HepG2 (cell line): Measurements from ENCODE around the gene PTPRE. TPM values are rescaled to one million over a fixed set of nuclear protein-coding genes. Genes with fewer than 3 reads are reported as not detected.

Experiments used
- EED ChIP-seq: sonication (generic); formaldehyde crosslinking; IDR thresholded peaks from 2 replicates; pipeline ENCODE4 v1.5.0; 2020; ENCODE audit warnings: mild to moderate bottlenecking, missing genetic modification reagents
- ELF1 ChIP-seq: sonication (generic); formaldehyde crosslinking; IDR thresholded peaks from 2 replicates; pipeline ENCODE4 v1.4.0; 2020; ENCODE audit warnings: missing genetic modification reagents
- HNRNPUL1 ChIP-seq: fragments of 200-400 bp; formaldehyde crosslinking; IDR thresholded peaks from 2 replicates; pipeline ENCODE4 v1.6.1; 2017; ENCODE audit warnings: low read depth, mild to moderate bottlenecking, low read length, moderate library complexity
- IRX3 ChIP-seq: sonication (generic); formaldehyde crosslinking; IDR thresholded peaks from 2 replicates; pipeline ENCODE4 v1.8.1; 2023; ENCODE audit warnings: mild to moderate bottlenecking, low read depth, missing genetic modification reagents, borderline replicate concordance
- KMT2B ChIP-seq: IDR thresholded peaks from 2 replicates; pipeline ENCODE4 v1.6.1; 2016; ENCODE audit warnings: missing genetic modification reagents, missing compliant biosample characterization
- RXRA ChIP-seq: sonication (generic); formaldehyde crosslinking; IDR thresholded peaks from 2 replicates; pipeline ENCODE4 v1.5.1; 2020; ENCODE audit warnings: missing genetic modification reagents
- SNRNP70 ChIP-seq: fragments of 200-400 bp; formaldehyde crosslinking; IDR thresholded peaks from 2 replicates; pipeline ENCODE4 v1.6.1; 2017; ENCODE audit warnings: mild to moderate bottlenecking, low read depth, low read length, moderate library complexity
- TARDBP ChIP-seq: sonication (generic); formaldehyde crosslinking; IDR thresholded peaks from 2 replicates; pipeline ENCODE4 v1.8.0; 2022; ENCODE audit warnings: mild to moderate bottlenecking, missing genetic modification reagents
- ZNF326 ChIP-seq: sonication (generic); formaldehyde crosslinking; IDR thresholded peaks from 2 replicates; pipeline ENCODE4 v1.4.0; 2020; ENCODE audit warnings: missing genetic modification reagents, borderline replicate concordance
- ZNF780A ChIP-seq: sonication (generic); formaldehyde crosslinking; IDR thresholded peaks from 2 replicates; pipeline ENCODE4 v1.8.0; 2022; ENCODE audit warnings: mild to moderate bottlenecking, missing genetic modification reagents, moderate library complexity
- polyA plus RNA-seq, 8 experiments: library from polyadenylated mRNA; depleted of rRNA in 3 of 8; stranded (reverse) in 7 of 8; unstranded in 1 of 8; fragments of >200 nt; fragmentation: Illumina TruSeq in 4 of 8; extraction: Trizol in 4 of 8; gene quantifications; 2 replicates each; pipeline versions ENCODE4 v1.2.1 to v1.2.3, GENCODE V29; 2011 to 2016; ENCODE audit warnings: low read depth in 4 of 8, missing spikeins in 1 of 8, mixed read lengths in 1 of 8; ENCODE audit not compliant: insufficient read depth in 1 of 8
- total RNA-seq, 5 experiments: library from RNA; depleted of rRNA; stranded (reverse); fragments of >200 nt; fragmentation: Illumina TruSeq; extraction: Trizol; gene quantifications; 2 replicates each; pipeline ENCODE4 v1.2.3, GENCODE V29; 2016; ENCODE audit warnings: low read depth in 1 of 5
- TF ChIP-seq, protein P1 (sequence below): sonication (generic); formaldehyde crosslinking; IDR thresholded peaks from 2 replicates; pipeline ENCODE4 v1.5.0; 2020; ENCODE audit warnings: missing genetic modification reagents
- TF ChIP-seq, protein P2 (sequence below): IDR thresholded peaks from 2 replicates; pipeline ENCODE4 v1.6.1; 2016; ENCODE audit warnings: missing biosample characterization, missing genetic modification reagents, low read depth
- TF ChIP-seq, protein P3 (sequence below): sonication (generic); formaldehyde crosslinking; IDR thresholded peaks from 2 replicates; pipeline ENCODE4 v1.4.0; 2020; ENCODE audit warnings: missing genetic modification reagents
- TF ChIP-seq, protein P4 (sequence below), 2 experiments: sonication (generic) in 1 of 2; formaldehyde crosslinking in 1 of 2; IDR thresholded peaks; 2 replicates each; pipeline versions ENCODE4 v1.6.1 to v1.9.0; 2014 to 2022; ENCODE audit warnings: antibody characterized with exemption in 1 of 2, borderline replicate concordance in 1 of 2, inconsistent platforms in 1 of 2, low read depth in 1 of 2, missing genetic modification reagents in 1 of 2

The PTPRE gene
- total and polyA plus RNA-seq, 2 of the 13 experiments (the other 11 are each of a cell fraction or from before 2014, with no cell fraction given), result 0.01 to 0.02 TPM

- TF ChIP-seq, protein P1, sequence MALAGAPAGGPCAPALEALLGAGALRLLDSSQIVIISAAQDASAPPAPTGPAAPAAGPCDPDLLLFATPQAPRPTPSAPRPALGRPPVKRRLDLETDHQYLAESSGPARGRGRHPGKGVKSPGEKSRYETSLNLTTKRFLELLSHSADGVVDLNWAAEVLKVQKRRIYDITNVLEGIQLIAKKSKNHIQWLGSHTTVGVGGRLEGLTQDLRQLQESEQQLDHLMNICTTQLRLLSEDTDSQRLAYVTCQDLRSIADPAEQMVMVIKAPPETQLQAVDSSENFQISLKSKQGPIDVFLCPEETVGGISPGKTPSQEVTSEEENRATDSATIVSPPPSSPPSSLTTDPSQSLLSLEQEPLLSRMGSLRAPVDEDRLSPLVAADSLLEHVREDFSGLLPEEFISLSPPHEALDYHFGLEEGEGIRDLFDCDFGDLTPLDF, result no peak
- no peak for TF ChIP-seq SNRNP70
- TF ChIP-seq ZNF326 (CRISPR knock-in tag), result no peak
- TF ChIP-seq, protein P2, sequence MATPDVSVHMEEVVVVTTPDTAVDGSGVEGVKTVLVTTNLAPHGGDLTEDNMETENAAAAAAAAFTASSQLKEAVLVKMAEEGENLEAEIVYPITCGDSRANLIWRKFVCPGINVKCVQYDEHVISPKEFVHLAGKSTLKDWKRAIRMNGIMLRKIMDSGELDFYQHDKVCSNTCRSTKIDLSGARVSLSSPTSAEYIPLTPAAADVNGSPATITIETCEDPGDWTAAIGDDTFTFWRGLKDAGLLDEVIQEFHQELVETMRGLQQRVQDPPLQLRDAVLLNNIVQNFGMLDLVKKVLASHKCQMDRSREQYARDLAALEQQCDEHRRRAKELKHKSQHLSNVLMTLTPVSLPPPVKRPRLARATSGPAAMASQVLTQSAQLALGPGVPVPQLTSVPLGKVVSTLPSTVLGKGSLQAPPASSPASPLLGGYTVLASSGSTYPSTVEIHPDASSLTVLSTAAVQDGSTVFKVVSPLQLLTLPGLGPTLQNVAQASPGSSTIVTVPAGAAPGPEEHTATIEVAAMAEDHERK, result no peak
- TF ChIP-seq, protein P3, sequence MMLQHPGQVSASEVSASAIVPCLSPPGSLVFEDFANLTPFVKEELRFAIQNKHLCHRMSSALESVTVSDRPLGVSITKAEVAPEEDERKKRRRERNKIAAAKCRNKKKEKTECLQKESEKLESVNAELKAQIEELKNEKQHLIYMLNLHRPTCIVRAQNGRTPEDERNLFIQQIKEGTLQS (CRISPR knock-in tag), result no peak
- no peak for TF ChIP-seq KMT2B (CRISPR knock-in tag)
- TF ChIP-seq TARDBP (CRISPR knock-in tag), result no peak
- TF ChIP-seq IRX3 (CRISPR knock-in tag), result no peak
- TF ChIP-seq HNRNPUL1, result no peak
- TF ChIP-seq EED, result no peak
- no peak for TF ChIP-seq RXRA
- TF ChIP-seq ZNF780A (CRISPR knock-in tag), result no peak
- TF ChIP-seq ELF1 (CRISPR knock-in tag), result no peak
- TF ChIP-seq, protein P4, sequence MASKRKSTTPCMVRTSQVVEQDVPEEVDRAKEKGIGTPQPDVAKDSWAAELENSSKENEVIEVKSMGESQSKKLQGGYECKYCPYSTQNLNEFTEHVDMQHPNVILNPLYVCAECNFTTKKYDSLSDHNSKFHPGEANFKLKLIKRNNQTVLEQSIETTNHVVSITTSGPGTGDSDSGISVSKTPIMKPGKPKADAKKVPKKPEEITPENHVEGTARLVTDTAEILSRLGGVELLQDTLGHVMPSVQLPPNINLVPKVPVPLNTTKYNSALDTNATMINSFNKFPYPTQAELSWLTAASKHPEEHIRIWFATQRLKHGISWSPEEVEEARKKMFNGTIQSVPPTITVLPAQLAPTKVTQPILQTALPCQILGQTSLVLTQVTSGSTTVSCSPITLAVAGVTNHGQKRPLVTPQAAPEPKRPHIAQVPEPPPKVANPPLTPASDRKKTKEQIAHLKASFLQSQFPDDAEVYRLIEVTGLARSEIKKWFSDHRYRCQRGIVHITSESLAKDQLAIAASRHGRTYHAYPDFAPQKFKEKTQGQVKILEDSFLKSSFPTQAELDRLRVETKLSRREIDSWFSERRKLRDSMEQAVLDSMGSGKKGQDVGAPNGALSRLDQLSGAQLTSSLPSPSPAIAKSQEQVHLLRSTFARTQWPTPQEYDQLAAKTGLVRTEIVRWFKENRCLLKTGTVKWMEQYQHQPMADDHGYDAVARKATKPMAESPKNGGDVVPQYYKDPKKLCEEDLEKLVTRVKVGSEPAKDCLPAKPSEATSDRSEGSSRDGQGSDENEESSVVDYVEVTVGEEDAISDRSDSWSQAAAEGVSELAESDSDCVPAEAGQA (IDR thresholded peaks at IDR 0.05; ENCODE audit: low read depth), result no peak
- TF ChIP-seq, protein P4 (CRISPR knock-in tag; IDR thresholded peaks at IDR 0.05; ENCODE audit: borderline replicate concordance), result no peak
Observed at GRCh38 chr10:128017822-128018221, 110.9 kb downstream of the PTPRE start (continued).
